Bronchial epithelial cell (primary cell): ENCODE data around the gene CYP4F22. TPM values are rescaled to one million over a fixed set of nuclear protein-coding genes. Genes with fewer than 3 reads are reported as not detected.

Source experiments
- DNase-seq: peaks from one replicate; pipeline ENCODE4 v3.0.0-alpha.2; 2010; ENCODE audit warnings: low read depth
- FAIRE-seq: peaks from 2 replicates; lab custom pipeline; 2011; peaks lifted over from hg19 to GRCh38; lab: Jason Lieb, UNC
- H3K27me3 ChIP-seq: 2 replicates; pipeline ENCODE4 v1.5.1; 2011; ENCODE audit warnings: low read length; ENCODE audit not compliant: control insufficient read depth, insufficient read depth
- H3K36me3 ChIP-seq: 2 replicates; pipeline ENCODE4 v1.5.1; 2011; ENCODE audit warnings: low read length; ENCODE audit not compliant: control insufficient read depth, insufficient read depth
- H3K4me3 ChIP-seq: 2 replicates; pipeline ENCODE4 v1.5.1; 2011; ENCODE audit warnings: mild to moderate bottlenecking, low read depth, low read length, control low read depth
- CTCF ChIP-seq: IDR thresholded peaks from 2 replicates; pipeline ENCODE4 v1.5.1; 2011; ENCODE audit warnings: mild to moderate bottlenecking, moderate library complexity, low read length, control low read depth, inconsistent platforms; ENCODE audit not compliant: insufficient read depth, severe bottlenecking
- total RNA-seq: library from RNA; depleted of rRNA; stranded (reverse); fragments of >200 nt; gene quantifications from 2 replicates; pipeline ENCODE4 v1.2.1, GENCODE V29; 2014

The CYP4F22 gene
- total RNA-seq, 1 donor from 2014 or later = not detected

DNA sequence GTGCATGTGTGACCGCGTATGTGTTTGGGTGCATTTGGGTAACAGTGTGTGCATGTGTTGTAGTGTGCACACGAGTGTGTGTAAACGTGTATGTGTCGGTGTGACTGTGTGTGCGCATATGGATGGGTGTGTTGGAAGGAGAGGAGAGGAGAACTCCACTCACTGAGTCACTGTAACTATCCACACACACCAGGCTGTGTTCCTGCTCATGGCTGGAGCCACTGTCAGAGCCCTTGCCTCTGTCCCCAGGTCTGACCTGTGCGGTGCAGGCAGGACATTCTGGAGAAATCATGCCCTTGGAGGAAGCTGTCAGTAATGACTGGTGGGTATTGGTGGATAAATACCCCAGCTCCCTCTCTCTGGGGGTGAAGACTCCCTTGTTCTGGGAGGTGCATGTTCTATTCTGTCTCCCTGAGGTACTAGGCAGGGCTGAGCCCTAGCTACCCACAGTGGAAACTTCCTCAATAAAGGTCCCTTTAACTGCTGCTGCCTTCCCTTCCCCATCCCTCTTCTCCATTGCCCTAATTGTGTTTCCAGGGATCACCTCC is 48.4 kb downstream of the CYP4F22 start:
- H3K4me3 ChIP-seq = no peak overlapping the region
- FAIRE-seq (no peak), DNase-seq (no peak)
- no peak for TF ChIP-seq CTCF
- no peaks in the 10 kb centered on the region for H3K36me3 ChIP-seq
- H3K27me3 ChIP-seq = no peaks in the 10 kb centered on the region

GRCh38 chr19:15557223-15557622 is 48.9 kb downstream of the CYP4F22 start:
- H3K4me3 ChIP-seq = no peak overlapping the region
- no peak for FAIRE-seq
- H3K27me3 ChIP-seq = no peaks in the 10 kb centered on the region
- TF ChIP-seq CTCF = no peak
- DNase-seq = no peak
- H3K36me3 ChIP-seq = no peaks in the 10 kb centered on the region

DNA sequence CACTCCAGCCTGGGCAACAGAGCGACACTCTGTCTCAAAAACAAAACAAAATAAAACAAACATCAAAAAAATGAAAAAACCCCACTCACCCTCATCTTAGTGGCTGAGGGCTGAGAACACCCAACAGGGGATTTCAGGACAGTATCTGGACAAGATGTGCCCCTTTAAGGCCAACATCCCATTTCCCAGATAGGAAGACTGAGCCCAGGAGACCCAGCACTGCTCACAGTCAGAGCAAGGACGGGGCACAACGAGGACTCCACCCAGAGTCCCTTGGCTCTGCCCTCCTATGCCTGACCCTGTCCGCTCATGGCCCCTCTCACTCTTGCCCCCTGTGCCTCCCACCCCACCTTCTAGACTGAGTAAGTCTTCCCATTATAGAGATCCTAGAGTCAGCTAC is 53.8 kb downstream of the CYP4F22 start:
- H3K27me3 ChIP-seq = no peaks in the 10 kb centered on the region
- no peak for DNase-seq
- no peak overlapping the region for H3K4me3 ChIP-seq
- H3K36me3 ChIP-seq = no peaks in the 10 kb centered on the region
- no peak for TF ChIP-seq CTCF
- no peak for FAIRE-seq

DNA sequence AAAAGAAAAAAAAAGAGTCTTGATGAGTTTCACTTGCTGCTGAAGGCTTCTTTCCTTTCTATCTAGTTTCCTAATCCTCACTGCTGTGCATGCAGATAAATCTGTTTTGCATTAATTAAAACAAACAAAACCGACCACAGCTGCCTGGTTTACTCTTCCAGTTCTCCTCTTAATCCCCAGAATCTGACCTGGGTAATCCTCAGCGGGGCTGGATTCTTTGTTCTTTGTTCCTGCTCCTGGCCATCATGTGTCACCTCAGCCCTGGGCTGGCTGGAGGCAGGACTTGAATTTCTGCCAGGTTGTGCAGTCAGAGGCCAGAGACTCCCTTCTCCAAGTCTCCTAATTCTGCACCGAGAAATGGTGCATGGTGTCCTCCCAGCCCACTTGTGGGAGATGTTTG is 54.5 kb downstream of the CYP4F22 start:
- no peak for FAIRE-seq
- TF ChIP-seq CTCF = no peak

DNA sequence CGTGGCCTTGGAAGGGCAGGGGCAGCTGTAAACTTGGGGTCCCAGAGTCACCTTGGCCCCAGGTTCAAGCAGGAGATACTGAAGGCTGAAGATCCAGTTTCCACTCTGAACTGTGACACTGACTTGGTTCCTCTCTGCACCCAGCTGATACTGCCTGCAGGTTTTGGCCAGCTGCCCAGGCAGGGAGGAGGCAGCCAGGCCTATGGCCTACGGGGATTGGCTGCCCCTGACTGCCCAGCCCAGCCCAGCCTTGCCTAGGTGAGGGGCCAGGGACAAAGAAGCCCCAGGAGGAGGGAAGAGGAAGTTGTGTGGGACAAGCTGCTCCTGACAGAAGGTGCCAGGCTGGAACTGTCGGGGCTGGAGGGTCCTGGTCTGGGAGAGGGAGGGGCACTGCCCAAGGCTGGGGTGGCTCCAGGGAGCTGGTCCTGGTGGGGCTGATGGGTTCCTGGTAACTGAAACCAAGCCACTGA is 55.0 kb downstream of the CYP4F22 start:
- FAIRE-seq = no peak
- no peak for DNase-seq

More for the DNA sequence above, 54.5 kb downstream of the CYP4F22 start:
- no peaks in the 10 kb centered on the region for H3K27me3 ChIP-seq
- no peak for DNase-seq
- H3K36me3 ChIP-seq = no peaks in the 10 kb centered on the region
- H3K4me3 ChIP-seq = no peak overlapping the region

More for the DNA sequence above, 55.0 kb downstream of the CYP4F22 start:
- Histone ChIP-seq H3K27me3 (no peaks in the 10 kb centered on the region), H3K4me3 (no peak overlapping the region), H3K36me3 (no peaks in the 10 kb centered on the region)
- TF ChIP-seq CTCF = no peak
